H1 (cell line): Measurements from ENCODE around the gene GFAP. TPM values are rescaled to one million over a fixed set of nuclear protein-coding genes. Genes with fewer than 3 reads are reported as not detected.

Source experiments
- CREB1 ChIP-seq: IDR thresholded peaks from 2 replicates; pipeline ENCODE4 v1.6.1; 2012; ENCODE audit warnings: inconsistent platforms
- RAD21 ChIP-seq, 2 experiments: IDR thresholded peaks in 1 of 2; conservative IDR thresholded peaks in 1 of 2; 2 replicates each; pipeline ENCODE4 v1.6.1; 2011; ENCODE audit warnings: low read depth in 2 of 2, low read length in 2 of 2, improper control_type of control experiment in 1 of 2, inconsistent platforms in 1 of 2, mild to moderate bottlenecking in 1 of 2, moderate library complexity in 1 of 2
- SP1 ChIP-seq: IDR thresholded peaks from 2 replicates; pipeline ENCODE4 v1.6.1; 2011; ENCODE audit warnings: low read depth, low read length
- polyA plus RNA-seq, 7 experiments: library from polyadenylated mRNA; depleted of rRNA in 3 of 7; stranded (reverse) in 5 of 7; unstranded in 2 of 7; fragments of >200 nt in 5 of 7; fragments of 200-250 nt in 2 of 7; gene quantifications; 1 replicate in 5 of 7; 2 replicates in 1 of 7; 4 replicates in 1 of 7; pipeline versions ENCODE4 v1.2.1 to v1.2.3, GENCODE V29; 2011 to 2013; ENCODE audit warnings: missing spikeins in 2 of 7, mixed read lengths in 2 of 7
- total RNA-seq: library from RNA; stranded (reverse); fragmentation: NEBNext Ultra II Directional; extraction: Animal tissue kit (Norgen Biotek cat#: 25700); gene quantifications from 2 replicates; pipeline ENCODE4 v1.2.1, GENCODE V29; 2021

GFAP gene
- total and polyA plus RNA-seq, 2 of the 8 experiments (the other 6 are each of a cell fraction or from before 2014, with no cell fraction given) = 1.3 to 1.5 TPM

DNA sequence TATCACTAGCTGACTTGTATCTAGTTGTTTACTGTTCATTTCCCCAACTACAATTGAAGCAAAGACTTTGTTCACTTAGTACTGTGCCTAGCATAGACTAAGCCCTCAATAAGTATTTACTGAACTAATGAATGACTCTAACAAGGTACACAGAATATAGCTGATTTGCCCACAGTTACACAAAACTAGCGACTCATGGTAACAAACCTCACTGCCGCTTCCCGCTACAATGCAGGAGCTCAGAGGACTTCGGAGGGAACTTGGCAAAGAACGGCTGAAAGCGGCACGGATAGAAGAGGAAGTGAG is 16.6 kb downstream of the GFAP start (continued):
- no peak for TF ChIP-seq RAD21 (IDR thresholded peaks at IDR 0.05 in 1 of 2, conservative IDR thresholded peaks at IDR 0.05 in 1 of 2; ENCODE audit: low read depth in 2 of 2, low read length in 2 of 2)
- no peak for TF ChIP-seq SP1
- TF ChIP-seq CREB1 = no peak
